Trophoblast cell (in vitro differentiated cells and primary cell): ENCODE measurements around the gene PELI1.

Experiments
- DNase-seq, 2 donors: peaks; one replicate each; pipeline ENCODE4 v3.0.0-alpha.2; 2016
- H2AFZ ChIP-seq: 2 replicates; pipeline ENCODE4 v1.6.1; 2013; ENCODE audit warnings: low read length, moderate library complexity, mild to moderate bottlenecking; ENCODE audit not compliant: insufficient read depth, poor library complexity
- H2AK5ac ChIP-seq: 2 replicates; pipeline ENCODE4 v1.6.1; 2013; ENCODE audit warnings: mild to moderate bottlenecking, low read length
- H2BK120ac ChIP-seq: 2 replicates; pipeline ENCODE4 v1.6.1; 2013; ENCODE audit warnings: low read length, mild to moderate bottlenecking, moderate library complexity; ENCODE audit not compliant: insufficient read depth, poor library complexity
- H2BK12ac ChIP-seq: 2 replicates; pipeline ENCODE4 v1.6.1; 2013; ENCODE audit warnings: mild to moderate bottlenecking, low read length, moderate library complexity
- H2BK5ac ChIP-seq: 2 replicates; pipeline ENCODE4 v1.6.1; 2013; ENCODE audit warnings: low read length, low read depth, moderate library complexity, mild to moderate bottlenecking; ENCODE audit not compliant: poor library complexity
- H3K14ac ChIP-seq: 2 replicates; pipeline ENCODE4 v1.6.1; 2013; ENCODE audit warnings: mild to moderate bottlenecking, low read length
- H3K18ac ChIP-seq: 2 replicates; pipeline ENCODE4 v1.6.1; 2013; ENCODE audit warnings: mild to moderate bottlenecking, low read length
- H3K23ac ChIP-seq: 2 replicates; pipeline ENCODE4 v1.6.1; 2013; ENCODE audit warnings: low read length
- H3K27ac ChIP-seq: 2 replicates; pipeline ENCODE4 v1.5.1; 2013; ENCODE audit warnings: low read depth, mild to moderate bottlenecking, inconsistent platforms, low read length, moderate library complexity
- H3K27me3 ChIP-seq: 2 replicates; pipeline ENCODE4 v1.6.1; 2013; ENCODE audit warnings: inconsistent platforms, mild to moderate bottlenecking, low read length, moderate library complexity; ENCODE audit not compliant: insufficient read depth
- H3K36me3 ChIP-seq, 2 experiments: 1 replicate in 1 of 2; 2 replicates in 1 of 2; pipeline ENCODE4 v1.6.1; 2013; ENCODE audit warnings: low read length in 2 of 2, mild to moderate bottlenecking in 2 of 2, moderate library complexity in 1 of 2; ENCODE audit not compliant: insufficient read depth in 2 of 2, control insufficient read depth in 1 of 2
- H3K4ac ChIP-seq: 2 replicates; pipeline ENCODE4 v1.6.1; 2013; ENCODE audit warnings: low read depth, mild to moderate bottlenecking, low read length, moderate library complexity
- H3K4me1 ChIP-seq, 2 experiments: 1 replicate in 1 of 2; 2 replicates in 1 of 2; pipeline ENCODE4 v1.6.1; 2013; ENCODE audit warnings: low read length in 2 of 2, mild to moderate bottlenecking in 2 of 2, moderate library complexity in 1 of 2; ENCODE audit not compliant: insufficient read depth in 2 of 2, control insufficient read depth in 1 of 2
- H3K4me2 ChIP-seq: 2 replicates; pipeline ENCODE4 v1.6.1; 2013; ENCODE audit warnings: inconsistent platforms, mild to moderate bottlenecking, low read length, moderate library complexity
- H3K4me3 ChIP-seq: 2 replicates; pipeline ENCODE4 v1.5.1; 2013; ENCODE audit warnings: mild to moderate bottlenecking, low read depth, low read length, inconsistent platforms
- H3K79me1 ChIP-seq: one replicate; pipeline ENCODE4 v1.6.1; 2013; ENCODE audit warnings: low read length
- H3K79me2 ChIP-seq: 2 replicates; pipeline ENCODE4 v1.6.1; 2013; ENCODE audit warnings: low read length, mild to moderate bottlenecking; ENCODE audit not compliant: control insufficient read depth, insufficient read depth, poor library complexity
- H3K9ac ChIP-seq: 2 replicates; pipeline ENCODE4 v1.6.1; 2013; ENCODE audit warnings: mild to moderate bottlenecking, low read length
- H3K9me3 ChIP-seq: 2 replicates; pipeline ENCODE4 v1.6.1; 2013; ENCODE audit warnings: low read depth, mild to moderate bottlenecking, control low read depth, inconsistent platforms, low read length; ENCODE audit not compliant: insufficient read depth
- H4K12ac ChIP-seq: 2 replicates; pipeline ENCODE4 v1.6.1; 2013; ENCODE audit warnings: low read depth, mild to moderate bottlenecking, low read length, moderate library complexity
- H4K8ac ChIP-seq: 2 replicates; pipeline ENCODE4 v1.6.1; 2013; ENCODE audit warnings: low read depth, mild to moderate bottlenecking, low read length, moderate library complexity
- H4K91ac ChIP-seq: one replicate; pipeline ENCODE4 v1.6.1; 2013; ENCODE audit warnings: low read depth, mild to moderate bottlenecking, low read length, moderate library complexity
- WGBS: extraction: QIAGEN DNeasy Blood & Tissue Kit; methylation state at CpG from one replicate; pipeline ENCODE4 v1.1.7; 2013; ENCODE audit warnings: missing lambda C conversion rate; ENCODE audit not compliant: insufficient read length, insufficient coverage; ENCODE audit errors: extremely low coverage; 5-methylcytosine and 5-hydroxymethylcytosine counted together

Gene PELI1

GRCh38 chr2:64177315-64177714, 33.1 kb upstream of the PELI1 start:
- Histone ChIP-seq H2BK5ac (no peak overlapping the region), H3K27me3 (no peaks in the 10 kb centered on the region), H4K8ac (no peak overlapping the region), H4K91ac (no peak overlapping the region), H2AK5ac (no peak overlapping the region), H3K4me1 (peaks cover 0 to 4% of the 10 kb centered on the region in 2 experiments), H3K36me3 (no peaks in the 10 kb centered on the region), H2BK12ac (no peak overlapping the region), H3K9ac (no peak overlapping the region), H2BK120ac (no peak overlapping the region), H3K4me2 (no peak overlapping the region), H3K18ac (no peak overlapping the region), H3K4me3 (no peak overlapping the region), H3K79me2 (no peaks in the 10 kb centered on the region), H3K9me3 (no peaks in the 10 kb centered on the region), H2AFZ (no peak overlapping the region), H3K23ac (no peak overlapping the region), H3K79me1 (no peaks in the 10 kb centered on the region), H3K14ac (no peak overlapping the region), H3K4ac (no peak overlapping the region), H3K27ac (no peak overlapping the region), H4K12ac (no peak overlapping the region)
- DNase-seq = peak; percentile 61 to 88
- WGBS = no CpG with 5 or more reads among the region's 1 CpG

DNA sequence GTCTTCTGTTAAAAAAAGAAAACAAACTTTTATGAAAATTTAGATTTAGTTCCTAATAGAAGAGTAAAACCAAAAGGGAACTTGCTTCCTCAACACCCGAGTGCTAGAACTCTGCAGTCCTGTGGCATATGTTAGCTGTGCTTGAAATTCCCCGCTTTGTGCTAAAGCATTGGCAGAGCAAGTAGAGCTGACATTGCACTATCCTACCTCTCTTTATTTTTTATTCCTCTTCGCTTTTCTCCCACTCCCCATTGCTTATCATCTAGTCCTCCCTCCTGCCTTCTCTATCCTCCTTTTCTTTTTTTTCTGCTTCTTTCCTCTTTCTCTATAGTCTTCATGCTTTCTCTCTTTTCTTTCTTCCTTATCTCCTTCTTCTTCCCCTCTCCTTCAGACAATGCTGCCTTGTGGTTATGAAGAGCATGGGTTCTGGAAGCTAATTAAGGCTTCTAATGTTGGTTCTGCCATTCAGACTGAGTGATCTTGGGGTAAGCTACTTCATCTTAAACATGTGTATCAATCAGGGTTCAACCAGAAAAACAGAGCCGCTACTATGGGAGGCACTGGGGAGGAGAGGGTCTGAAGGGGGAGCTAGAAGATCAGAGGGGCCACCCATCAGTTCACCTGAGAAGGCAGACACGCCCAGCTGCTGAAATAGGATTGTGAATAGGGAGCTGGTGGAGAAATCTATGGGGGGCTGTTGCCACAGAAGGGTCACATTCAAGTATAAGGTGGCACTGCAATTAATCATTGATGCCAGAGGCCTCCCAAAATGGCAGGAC, 31.4 kb upstream of the PELI1 start:
- Histone ChIP-seq H3K4ac (no peak overlapping the region), H3K79me2 (no peaks in the 10 kb centered on the region), H2AK5ac (no peak overlapping the region), H3K9ac (no peak overlapping the region), H3K4me1 (peaks cover 0 to 4% of the 10 kb centered on the region in 2 experiments), H2BK5ac (no peak overlapping the region), H3K4me2 (no peak overlapping the region), H3K79me1 (no peaks in the 10 kb centered on the region), H3K4me3 (no peak overlapping the region), H4K12ac (no peak overlapping the region), H3K36me3 (no peaks in the 10 kb centered on the region), H3K23ac (no peak overlapping the region), H3K9me3 (no peaks in the 10 kb centered on the region), H4K8ac (no peak overlapping the region), H2BK12ac (no peak overlapping the region), H3K18ac (no peak overlapping the region), H4K91ac (no peak overlapping the region), H2BK120ac (no peak overlapping the region), H3K27me3 (no peaks in the 10 kb centered on the region), H2AFZ (no peak overlapping the region), H3K14ac (no peak overlapping the region), H3K27ac (no peak overlapping the region)
- WGBS = 100% methylated on average over 1 of the region's 5 CpGs
- no peak for DNase-seq

DNA sequence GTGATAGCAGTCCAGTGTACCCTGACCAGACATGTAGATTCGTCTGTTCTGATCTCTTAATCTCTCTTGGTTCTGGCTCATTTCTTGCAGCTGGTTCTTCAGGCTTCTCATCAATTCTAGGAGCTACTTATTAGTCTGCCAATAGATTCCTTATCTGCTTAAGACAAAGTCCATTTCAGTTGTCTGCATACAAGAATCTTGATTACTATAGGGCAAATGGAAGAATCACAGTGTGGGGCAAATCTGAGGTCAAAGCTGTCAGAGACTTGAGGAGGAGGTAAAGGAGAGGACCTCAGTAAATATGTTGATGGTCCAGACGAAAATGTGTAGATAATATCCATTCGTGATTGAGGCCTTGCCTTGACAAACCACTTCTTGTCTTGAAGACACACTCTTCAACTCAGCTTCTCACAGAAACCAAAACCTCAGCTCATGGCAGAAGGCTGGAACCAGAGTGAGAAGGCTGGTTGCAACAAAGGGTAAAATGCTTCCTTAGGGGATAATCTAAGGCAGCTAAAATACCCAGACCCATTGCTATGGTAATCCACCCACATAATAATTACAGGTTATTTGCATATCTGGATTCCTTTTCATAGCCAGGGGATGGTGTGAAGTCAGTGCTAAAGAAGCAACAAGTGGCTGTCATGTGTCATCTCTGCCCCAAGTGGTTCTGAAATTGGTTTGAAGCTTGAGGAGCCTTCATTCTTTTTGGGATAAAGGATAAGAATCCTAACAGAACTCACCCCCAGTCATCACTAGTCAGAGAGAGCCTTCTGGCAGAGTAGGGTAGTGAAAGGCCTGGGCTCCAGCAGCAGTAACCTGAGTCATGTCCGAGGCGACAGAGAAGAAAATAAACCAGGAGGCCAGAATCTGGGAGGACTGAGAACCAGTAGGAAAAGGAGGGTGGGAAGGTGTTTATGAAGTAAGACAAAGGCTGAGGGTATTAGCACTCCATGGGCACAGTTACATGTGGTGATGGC, 29.2 kb upstream of the PELI1 start:
- no CpG with 5 or more reads among the region's 5 CpGs for WGBS
- H2BK120ac ChIP-seq = no peak overlapping the region
- no peaks in the 10 kb centered on the region for H3K27me3 ChIP-seq
- H3K9me3 ChIP-seq = no peaks in the 10 kb centered on the region
- H4K12ac ChIP-seq = no peak overlapping the region
- H2BK12ac ChIP-seq = no peak overlapping the region
- no peak overlapping the region for H3K18ac ChIP-seq
- no peak overlapping the region for H2AK5ac ChIP-seq
- no peak overlapping the region for H3K9ac ChIP-seq
- H4K8ac ChIP-seq = no peak overlapping the region
- no peak overlapping the region for H3K27ac ChIP-seq
- H3K14ac ChIP-seq = no peak overlapping the region
- no peak overlapping the region for H3K4ac ChIP-seq
- H3K4me1 ChIP-seq = peaks cover 0 to 2% of the 10 kb centered on the region in 2 experiments
- no peaks in the 10 kb centered on the region for H3K36me3 ChIP-seq
- H3K79me2 ChIP-seq = no peaks in the 10 kb centered on the region
- no peak overlapping the region for H4K91ac ChIP-seq
- no peak overlapping the region for H3K23ac ChIP-seq
- H3K4me2 ChIP-seq = no peak overlapping the region
- no peak for DNase-seq
- H2AFZ ChIP-seq = no peak overlapping the region
- H3K4me3 ChIP-seq = no peak overlapping the region
- no peaks in the 10 kb centered on the region for H3K79me1 ChIP-seq
- no peak overlapping the region for H2BK5ac ChIP-seq

GRCh38 chr2:64168756-64169155, 24.5 kb upstream of the PELI1 start:
- Histone ChIP-seq H3K4me3 (no peak overlapping the region), H3K4ac (no peak overlapping the region), H3K36me3 (no peaks in the 10 kb centered on the region), H2AK5ac (no peak overlapping the region), H3K27me3 (no peaks in the 10 kb centered on the region), H4K91ac (no peak overlapping the region), H2AFZ (no peak overlapping the region), H3K79me2 (no peaks in the 10 kb centered on the region), H4K12ac (no peak overlapping the region), H3K79me1 (no peaks in the 10 kb centered on the region), H3K14ac (no peak overlapping the region), H3K23ac (no peak overlapping the region), H3K4me1 (no peaks in the 10 kb centered on the region), H3K4me2 (no peak overlapping the region), H3K18ac (no peak overlapping the region), H2BK12ac (no peak overlapping the region), H3K9me3 (no peaks in the 10 kb centered on the region), H2BK120ac (no peak overlapping the region), H3K9ac (no peak overlapping the region), H4K8ac (no peak overlapping the region), H3K27ac (no peak overlapping the region), H2BK5ac (no peak overlapping the region)
- no CpG with 5 or more reads among the region's 1 CpG for WGBS
- DNase-seq = no peak
